GM23248 (cell line): ENCODE results near the gene ONECUT1.

Source experiments
- EZH2 ChIP-seq: fragments of 200-600 bp; sonication (generic); IDR thresholded peaks from 2 replicates; pipeline ENCODE4 v1.6.1; 2018; ENCODE audit warnings: antibody characterized with exemption, mild to moderate bottlenecking; ENCODE audit not compliant: insufficient read depth, poor library complexity, severe bottlenecking
- EZH2phosphoT487 ChIP-seq: fragments of 200-600 bp; sonication (generic); IDR thresholded peaks from 2 replicates; pipeline ENCODE4 v1.6.1; 2018; ENCODE audit warnings: antibody characterized with exemption, moderate library complexity, mild to moderate bottlenecking, low read depth; ENCODE audit not compliant: insufficient read depth

DNA sequence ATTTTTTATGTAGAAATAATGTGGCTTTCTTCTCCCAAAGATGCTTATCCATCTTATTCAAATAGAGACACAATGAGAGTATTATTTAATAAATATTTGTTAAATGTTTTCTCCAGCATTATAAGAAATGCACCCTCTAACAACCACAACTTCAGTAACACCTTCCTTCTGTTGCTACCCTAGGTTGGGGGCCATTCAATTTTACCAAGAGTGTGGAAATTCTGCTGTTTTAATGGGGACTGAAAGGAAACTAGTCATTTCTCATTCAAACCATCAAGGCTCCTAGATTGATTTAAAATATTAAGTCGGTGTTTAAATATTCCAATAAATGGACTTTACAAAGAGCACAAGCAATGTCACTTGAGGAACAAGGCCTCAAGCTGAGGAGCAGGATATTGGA is 7.6 kb downstream of the ONECUT1 start:
- peak; percentile 65 for TF ChIP-seq EZH2
- no peak for TF ChIP-seq EZH2phosphoT487
